Measurements from ENCODE around the gene TAB2.

TAB2 gene

DNA sequence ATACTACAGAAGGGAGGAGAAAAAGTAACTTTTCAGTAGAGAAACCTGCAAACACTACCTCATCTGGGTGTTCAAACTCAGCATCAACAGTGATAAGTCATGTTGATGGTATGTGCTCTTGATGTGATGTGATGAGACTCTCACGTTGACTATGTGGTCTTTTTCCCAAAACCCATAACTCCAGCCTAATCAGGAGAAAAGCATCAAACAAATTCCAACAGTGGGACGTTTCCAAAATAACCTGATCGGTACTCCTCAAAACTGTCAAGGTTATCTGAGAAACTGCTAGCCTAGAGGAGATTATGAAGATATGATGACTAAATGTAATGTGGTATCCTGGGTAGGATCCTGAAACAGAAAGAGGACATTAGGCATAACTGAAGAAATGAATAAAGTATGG lies 41.9 kb upstream of the TAB2 start:
- Histone ChIP-seq H3K36me3 (ENCODE audit: insufficient read depth, insufficient read length, low read length) (no peaks in the 10 kb centered on the region), H3K4me1 (ENCODE audit: insufficient read depth, insufficient read length) (no peaks in the 10 kb centered on the region), H3K9me3 (ENCODE audit: insufficient read depth, low read length) (peaks cover 8% of the 10 kb centered on the region), H3K9ac (ENCODE audit: insufficient read length, low read depth) (no peak overlapping the region), H3K27me3 (ENCODE audit: insufficient read depth, insufficient read length) (no peaks in the 10 kb centered on the region), H3K4me3 (ENCODE audit: insufficient read length, low read depth) (no peak overlapping the region)
- no peak for TF ChIP-seq YY1 (IDR thresholded peaks at IDR 0.05; ENCODE audit: insufficient read depth, insufficient read length)
- TF ChIP-seq ZNF274 (IDR thresholded peaks at IDR 0.05; ENCODE audit: low read depth, low read length), result no peak
- no peak for TF ChIP-seq SUZ12 (IDR thresholded peaks at IDR 0.05; ENCODE audit: extremely low read depth, insufficient read depth, insufficient read length)
- DNase-seq (ENCODE audit: low read depth, low spot score), result no peak

DNA sequence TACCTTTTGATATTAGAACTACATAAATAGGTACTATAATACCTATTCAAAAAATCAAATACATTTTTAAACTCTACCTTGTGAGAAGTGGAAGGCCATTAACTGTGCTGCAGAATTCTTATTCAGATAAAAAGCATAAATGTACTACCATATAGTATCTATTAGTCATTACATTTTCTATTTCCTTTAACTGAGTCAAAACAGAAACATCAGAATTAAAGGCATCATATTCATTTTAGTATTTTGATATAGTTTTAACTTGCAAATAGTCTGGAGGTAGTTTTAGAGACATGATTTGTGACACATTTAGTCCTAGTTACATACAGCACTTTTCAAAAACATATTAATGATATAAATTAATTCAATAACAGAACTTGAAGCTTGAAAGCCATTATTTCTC lies 39.9 kb upstream of the TAB2 start:
- Histone ChIP-seq H3K4me1 (ENCODE audit: insufficient read depth, insufficient read length) (no peaks in the 10 kb centered on the region), H3K9me3 (ENCODE audit: insufficient read depth, low read length) (0 out of 2 replicates have a peak, but pooled peaks cover under 1% of the 10 kb centered on the region), H3K9ac (ENCODE audit: insufficient read length, low read depth) (no peak overlapping the region), H3K36me3 (ENCODE audit: insufficient read depth, insufficient read length, low read length) (no peaks in the 10 kb centered on the region), H3K27me3 (ENCODE audit: insufficient read depth, insufficient read length) (no peaks in the 10 kb centered on the region), H3K4me3 (ENCODE audit: insufficient read length, low read depth) (no peak overlapping the region)
- DNase-seq (ENCODE audit: low read depth, low spot score), result no peak
- TF ChIP-seq ZNF274 (IDR thresholded peaks at IDR 0.05; ENCODE audit: low read depth, low read length) (no peak), YY1 (IDR thresholded peaks at IDR 0.05; ENCODE audit: insufficient read depth, insufficient read length) (no peak), SUZ12 (IDR thresholded peaks at IDR 0.05; ENCODE audit: extremely low read depth, insufficient read depth, insufficient read length) (no peak)

DNA sequence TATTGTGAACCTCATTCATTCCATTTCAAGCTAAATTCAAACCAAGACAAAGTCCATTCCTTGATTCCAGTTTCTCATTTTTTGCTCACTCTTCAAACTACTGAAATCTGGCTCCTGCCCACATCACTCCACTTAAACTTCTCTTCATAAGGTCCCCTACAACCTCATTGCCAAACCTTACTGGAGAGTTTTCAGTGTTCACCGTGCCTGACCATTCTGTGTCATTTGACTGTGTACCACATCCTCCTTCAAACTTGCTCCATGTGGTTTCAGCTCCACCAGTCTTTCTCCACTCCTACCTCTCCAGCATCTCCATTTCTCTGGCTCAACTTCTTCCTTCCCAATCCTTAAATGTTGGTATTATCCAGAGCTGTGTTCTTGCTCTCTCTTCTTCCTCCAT lies 38.5 kb upstream of the TAB2 start:
- Histone ChIP-seq H3K9ac (ENCODE audit: insufficient read length, low read depth) (no peak overlapping the region), H3K36me3 (ENCODE audit: insufficient read depth, insufficient read length, low read length) (no peaks in the 10 kb centered on the region), H3K9me3 (ENCODE audit: insufficient read depth, low read length) (no peaks in the 10 kb centered on the region), H3K4me3 (ENCODE audit: insufficient read length, low read depth) (no peak overlapping the region), H3K4me1 (ENCODE audit: insufficient read depth, insufficient read length) (no peaks in the 10 kb centered on the region), H3K27me3 (ENCODE audit: insufficient read depth, insufficient read length) (no peaks in the 10 kb centered on the region)
- no peak for DNase-seq (ENCODE audit: low read depth, low spot score)
- TF ChIP-seq YY1 (IDR thresholded peaks at IDR 0.05; ENCODE audit: insufficient read depth, insufficient read length) (no peak), SUZ12 (IDR thresholded peaks at IDR 0.05; ENCODE audit: extremely low read depth, insufficient read depth, insufficient read length) (no peak), ZNF274 (IDR thresholded peaks at IDR 0.05; ENCODE audit: low read depth, low read length) (no peak)

DNA sequence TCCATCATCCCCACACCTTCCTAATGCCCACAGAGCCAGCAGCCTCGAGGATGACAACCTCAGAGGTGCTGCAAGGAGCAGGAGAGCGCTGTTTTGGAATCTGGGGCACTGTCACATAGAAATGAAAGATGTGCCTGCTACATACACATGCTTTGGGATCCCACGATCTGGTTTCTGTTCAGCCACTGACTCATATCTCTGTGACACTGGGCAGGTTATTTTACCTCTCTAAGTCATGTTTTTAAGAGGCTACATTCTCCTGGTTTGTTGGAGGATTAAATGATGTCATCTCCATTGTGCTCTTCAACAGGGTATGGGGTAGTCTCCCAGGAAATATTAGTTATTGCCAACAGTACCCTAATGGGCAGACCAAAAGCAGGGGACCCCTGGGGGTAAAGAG lies 32.6 kb upstream of the TAB2 start:
- Histone ChIP-seq H3K27me3 (ENCODE audit: insufficient read depth, insufficient read length) (no peaks in the 10 kb centered on the region), H3K36me3 (ENCODE audit: insufficient read depth, insufficient read length, low read length) (no peaks in the 10 kb centered on the region), H3K9ac (ENCODE audit: insufficient read length, low read depth) (no peak overlapping the region), H3K4me3 (ENCODE audit: insufficient read length, low read depth) (no peak overlapping the region), H3K4me1 (ENCODE audit: insufficient read depth, insufficient read length) (no peaks in the 10 kb centered on the region), H3K9me3 (ENCODE audit: insufficient read depth, low read length) (no peaks in the 10 kb centered on the region)
- no peak for TF ChIP-seq SUZ12 (IDR thresholded peaks at IDR 0.05; ENCODE audit: extremely low read depth, insufficient read depth, insufficient read length)
- TF ChIP-seq ZNF274 (IDR thresholded peaks at IDR 0.05; ENCODE audit: low read depth, low read length), result no peak
- no peak for TF ChIP-seq YY1 (IDR thresholded peaks at IDR 0.05; ENCODE audit: insufficient read depth, insufficient read length)
- no peak for DNase-seq (ENCODE audit: low read depth, low spot score)

DNA sequence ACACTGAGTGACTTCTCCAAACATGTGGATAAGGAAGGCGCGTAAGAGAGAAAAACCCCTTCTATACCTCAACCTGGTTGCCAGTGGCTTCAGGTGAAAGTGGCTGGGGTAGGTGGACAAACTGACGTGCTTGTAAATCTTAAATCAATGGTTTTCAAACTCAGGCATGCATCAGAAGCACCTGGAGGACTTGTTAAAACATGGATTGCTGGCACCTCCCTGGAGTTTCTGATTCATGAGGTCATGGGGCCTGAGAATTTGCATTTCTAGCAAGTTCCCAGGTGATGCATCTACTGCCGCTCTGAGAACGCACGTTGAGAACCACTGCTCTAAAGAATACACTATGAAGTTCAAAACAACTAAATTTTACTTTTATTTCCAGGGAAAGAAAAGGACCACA lies 31.9 kb upstream of the TAB2 start:
- Histone ChIP-seq H3K9ac (ENCODE audit: insufficient read length, low read depth) (no peak overlapping the region), H3K36me3 (ENCODE audit: insufficient read depth, insufficient read length, low read length) (no peaks in the 10 kb centered on the region), H3K4me1 (ENCODE audit: insufficient read depth, insufficient read length) (no peaks in the 10 kb centered on the region), H3K27me3 (ENCODE audit: insufficient read depth, insufficient read length) (no peaks in the 10 kb centered on the region), H3K9me3 (ENCODE audit: insufficient read depth, low read length) (no peaks in the 10 kb centered on the region), H3K4me3 (ENCODE audit: insufficient read length, low read depth) (no peak overlapping the region)
- no peak for DNase-seq (ENCODE audit: low read depth, low spot score)
- TF ChIP-seq YY1 (IDR thresholded peaks at IDR 0.05; ENCODE audit: insufficient read depth, insufficient read length) (no peak), ZNF274 (IDR thresholded peaks at IDR 0.05; ENCODE audit: low read depth, low read length) (no peak), SUZ12 (IDR thresholded peaks at IDR 0.05; ENCODE audit: extremely low read depth, insufficient read depth, insufficient read length) (no peak)

DNA sequence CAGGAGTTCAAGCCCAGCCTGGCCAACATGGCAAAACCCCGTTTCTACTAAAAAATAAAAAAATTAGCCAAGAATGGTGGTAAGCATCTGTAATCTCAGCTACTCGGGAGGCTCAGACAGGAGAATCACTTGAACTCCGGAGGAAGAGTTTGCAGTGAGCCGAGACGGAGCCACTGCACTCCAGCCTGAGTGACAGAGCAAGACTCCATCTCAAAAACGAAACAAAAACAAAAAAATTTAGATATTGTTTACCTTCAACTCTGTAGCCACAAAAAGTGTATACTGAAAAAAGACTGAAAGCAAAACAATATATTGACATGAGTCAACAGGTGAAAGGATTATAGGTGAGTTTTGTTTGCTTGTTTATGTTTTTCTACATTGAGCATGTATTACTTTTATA lies 30.6 kb upstream of the TAB2 start:
- TF ChIP-seq SUZ12 (IDR thresholded peaks at IDR 0.05; ENCODE audit: extremely low read depth, insufficient read depth, insufficient read length), result no peak
- TF ChIP-seq ZNF274 (IDR thresholded peaks at IDR 0.05; ENCODE audit: low read depth, low read length), result no peak
- no peak for TF ChIP-seq YY1 (IDR thresholded peaks at IDR 0.05; ENCODE audit: insufficient read depth, insufficient read length)
- H3K9me3 ChIP-seq (ENCODE audit: insufficient read depth, low read length), result no peaks in the 10 kb centered on the region
- H3K27me3 ChIP-seq (ENCODE audit: insufficient read depth, insufficient read length), result no peaks in the 10 kb centered on the region
- no peak overlapping the region for H3K4me3 ChIP-seq (ENCODE audit: insufficient read length, low read depth)
- no peaks in the 10 kb centered on the region for H3K4me1 ChIP-seq (ENCODE audit: insufficient read depth, insufficient read length)
- H3K9ac ChIP-seq (ENCODE audit: insufficient read length, low read depth), result no peak overlapping the region
- no peak for DNase-seq (ENCODE audit: low read depth, low spot score)
- no peaks in the 10 kb centered on the region for H3K36me3 ChIP-seq (ENCODE audit: insufficient read depth, insufficient read length, low read length)

DNA sequence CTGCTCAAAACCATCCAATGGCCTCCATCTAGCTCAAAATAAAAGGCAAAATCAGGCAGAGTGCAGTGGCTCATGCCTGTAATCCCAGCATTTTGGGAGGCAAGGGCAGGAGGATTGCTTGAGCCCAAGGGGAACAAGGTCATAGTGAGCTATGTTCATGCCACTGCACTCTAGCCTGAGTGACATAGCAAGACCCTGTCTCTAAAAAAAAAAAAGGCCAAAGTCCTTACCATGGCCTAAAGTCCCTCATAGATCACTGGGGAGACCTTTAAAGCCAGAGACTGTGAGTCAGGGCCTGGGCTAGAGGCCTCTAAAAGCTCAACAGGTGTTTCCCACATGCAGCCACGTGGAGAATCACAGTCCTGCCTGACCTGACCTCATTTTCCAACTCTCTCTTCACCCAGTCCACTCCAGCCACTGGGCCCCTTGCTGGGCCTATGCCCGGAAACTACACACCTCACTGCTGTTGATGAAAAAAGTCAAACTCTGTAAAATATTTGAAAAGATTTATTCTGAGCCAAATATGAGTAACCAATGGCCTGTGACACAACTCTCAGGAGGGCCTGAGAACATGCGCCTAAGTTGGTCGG lies 28.2 kb upstream of the TAB2 start:
- Histone ChIP-seq H3K9ac (ENCODE audit: insufficient read length, low read depth) (no peak overlapping the region), H3K4me1 (ENCODE audit: insufficient read depth, insufficient read length) (no peaks in the 10 kb centered on the region), H3K9me3 (ENCODE audit: insufficient read depth, low read length) (no peaks in the 10 kb centered on the region), H3K36me3 (ENCODE audit: insufficient read depth, insufficient read length, low read length) (no peaks in the 10 kb centered on the region), H3K27me3 (ENCODE audit: insufficient read depth, insufficient read length) (no peaks in the 10 kb centered on the region), H3K4me3 (ENCODE audit: insufficient read length, low read depth) (no peak overlapping the region)
- TF ChIP-seq SUZ12 (IDR thresholded peaks at IDR 0.05; ENCODE audit: extremely low read depth, insufficient read depth, insufficient read length) (no peak), YY1 (IDR thresholded peaks at IDR 0.05; ENCODE audit: insufficient read depth, insufficient read length) (no peak), ZNF274 (IDR thresholded peaks at IDR 0.05; ENCODE audit: low read depth, low read length) (no peak)
- DNase-seq (ENCODE audit: low read depth, low spot score), result no peak
